PC-9 (cell line): Measurements from ENCODE around the gene SIK3.

Source experiments
- EZH2 ChIP-seq: fragments of 200-600 bp; sonication (generic); IDR thresholded peaks from 2 replicates; pipeline ENCODE4 v1.8.0; 2017; ENCODE audit warnings: antibody characterized with exemption, low read depth
- TF ChIP-seq, protein P1 (sequence below): fragments of 200-600 bp; sonication (generic); conservative IDR thresholded peaks from 2 replicates; pipeline ENCODE4 v1.6.1; 2017; ENCODE audit warnings: mixed run types, antibody characterized with exemption, mild to moderate bottlenecking, moderate library complexity

DNA sequence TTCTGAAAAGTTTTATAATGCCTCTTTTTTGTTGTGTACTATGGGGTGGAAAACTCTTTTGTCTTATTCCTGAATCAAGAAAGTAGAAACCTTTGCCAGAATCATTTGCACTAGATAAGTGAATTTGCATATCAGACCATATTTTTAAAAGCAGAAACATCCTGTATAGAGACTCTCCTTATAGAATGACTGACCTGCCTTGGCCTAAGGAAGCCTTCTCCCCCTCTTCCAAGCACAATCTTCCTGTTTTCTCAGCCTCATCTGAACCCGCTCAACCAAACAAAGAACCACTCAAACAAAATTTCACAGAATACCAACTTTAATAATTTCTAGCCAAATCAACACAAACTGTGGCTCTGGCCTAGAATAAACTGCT lies 60.3 kb downstream of the SIK3 start:
- no peak for TF ChIP-seq EZH2
- TF ChIP-seq, protein P1, sequence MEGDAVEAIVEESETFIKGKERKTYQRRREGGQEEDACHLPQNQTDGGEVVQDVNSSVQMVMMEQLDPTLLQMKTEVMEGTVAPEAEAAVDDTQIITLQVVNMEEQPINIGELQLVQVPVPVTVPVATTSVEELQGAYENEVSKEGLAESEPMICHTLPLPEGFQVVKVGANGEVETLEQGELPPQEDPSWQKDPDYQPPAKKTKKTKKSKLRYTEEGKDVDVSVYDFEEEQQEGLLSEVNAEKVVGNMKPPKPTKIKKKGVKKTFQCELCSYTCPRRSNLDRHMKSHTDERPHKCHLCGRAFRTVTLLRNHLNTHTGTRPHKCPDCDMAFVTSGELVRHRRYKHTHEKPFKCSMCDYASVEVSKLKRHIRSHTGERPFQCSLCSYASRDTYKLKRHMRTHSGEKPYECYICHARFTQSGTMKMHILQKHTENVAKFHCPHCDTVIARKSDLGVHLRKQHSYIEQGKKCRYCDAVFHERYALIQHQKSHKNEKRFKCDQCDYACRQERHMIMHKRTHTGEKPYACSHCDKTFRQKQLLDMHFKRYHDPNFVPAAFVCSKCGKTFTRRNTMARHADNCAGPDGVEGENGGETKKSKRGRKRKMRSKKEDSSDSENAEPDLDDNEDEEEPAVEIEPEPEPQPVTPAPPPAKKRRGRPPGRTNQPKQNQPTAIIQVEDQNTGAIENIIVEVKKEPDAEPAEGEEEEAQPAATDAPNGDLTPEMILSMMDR, result no peak
